HepG2 (cell line): Measurements from ENCODE around the gene OSBPL1A.

Experiments
- MYC ChIP-seq: sonication (generic); formaldehyde crosslinking; IDR thresholded peaks from 2 replicates; pipeline ENCODE4 v1.9.0; 2021; ENCODE audit warnings: missing genetic modification reagents, borderline replicate concordance
- NR2F2 ChIP-seq: IDR thresholded peaks from 2 replicates; pipeline ENCODE4 v1.6.1; 2012; ENCODE audit warnings: low read depth, inconsistent platforms, borderline replicate concordance
- PCBP1 ChIP-seq: fragments of 200-400 bp; formaldehyde crosslinking; IDR thresholded peaks from 2 replicates; pipeline ENCODE4 v1.6.1; 2017; ENCODE audit warnings: mild to moderate bottlenecking, low read depth, low read length, borderline replicate concordance
- PHF21A ChIP-seq: sonication (generic); formaldehyde crosslinking; IDR thresholded peaks from 2 replicates; pipeline ENCODE4 v1.5.0; 2020; ENCODE audit warnings: mild to moderate bottlenecking, missing genetic modification reagents
- POLR2A ChIP-seq, 2 experiments: IDR thresholded peaks; 2 replicates each; pipeline ENCODE4 v1.6.1; 2011; ENCODE audit warnings: low read depth in 2 of 2, low read length in 2 of 2, mild to moderate bottlenecking in 1 of 2, moderate library complexity in 1 of 2; ENCODE audit not compliant: insufficient read depth in 1 of 2
- POLR2AphosphoS5 ChIP-seq: IDR thresholded peaks from 2 replicates; pipeline ENCODE4 v1.6.1; 2012; ENCODE audit warnings: low read depth, low read length
- TARDBP ChIP-seq: sonication (generic); formaldehyde crosslinking; IDR thresholded peaks from 2 replicates; pipeline ENCODE4 v1.8.0; 2022; ENCODE audit warnings: mild to moderate bottlenecking, missing genetic modification reagents
- ZNF549 ChIP-seq: sonication (generic); formaldehyde crosslinking; IDR thresholded peaks from 2 replicates; pipeline ENCODE4 v1.5.0; 2020; ENCODE audit warnings: missing genetic modification reagents
- ZNF670 ChIP-seq: sonication (generic); formaldehyde crosslinking; IDR thresholded peaks from 2 replicates; pipeline ENCODE4 v1.8.0; 2022; ENCODE audit warnings: mild to moderate bottlenecking, missing genetic modification reagents, borderline replicate concordance
- TF ChIP-seq, protein P1 (sequence below): sonication (generic); formaldehyde crosslinking; IDR thresholded peaks from 2 replicates; pipeline ENCODE4 v1.5.0; 2020; ENCODE audit warnings: mild to moderate bottlenecking, missing genetic modification reagents, moderate library complexity
- TF ChIP-seq, protein P2 (sequence below): sonication (generic); formaldehyde crosslinking; IDR thresholded peaks from 2 replicates; pipeline ENCODE4 v1.4.0; 2020; ENCODE audit warnings: low read depth, mild to moderate bottlenecking, missing genetic modification reagents

DNA sequence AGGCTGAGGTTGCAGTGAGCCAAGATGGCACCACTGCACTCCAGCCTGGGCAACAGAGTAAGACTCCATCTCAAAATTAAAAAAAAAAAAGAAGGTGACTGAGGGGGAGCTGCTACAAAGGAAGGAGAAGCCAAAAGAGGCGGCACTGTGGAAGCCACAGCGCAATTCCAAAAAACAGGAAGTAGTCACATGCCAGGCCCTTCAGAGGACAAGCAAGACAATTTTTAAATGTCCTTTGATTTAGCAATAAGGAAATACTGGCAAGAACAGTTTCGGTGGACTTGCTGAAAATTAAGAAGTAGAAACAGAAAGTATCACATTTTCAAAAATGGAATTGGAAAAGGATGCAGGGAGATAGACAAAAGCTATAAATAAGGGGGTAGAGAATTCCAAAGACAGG lies 122.8 kb downstream of the OSBPL1A start:
- TF ChIP-seq ZNF549 (CRISPR knock-in tag) (no peak), PCBP1 (no peak), NR2F2 (no peak), TARDBP (CRISPR knock-in tag) (no peak), PHF21A (no peak), POLR2A (IDR thresholded peaks at IDR 0.05; ENCODE audit: insufficient read depth in 1 of 2, low read depth in 2 of 2, low read length in 2 of 2) (no peak), POLR2AphosphoS5 (no peak), ZNF670 (CRISPR knock-in tag) (no peak), MYC (no peak)
- TF ChIP-seq, protein P1, sequence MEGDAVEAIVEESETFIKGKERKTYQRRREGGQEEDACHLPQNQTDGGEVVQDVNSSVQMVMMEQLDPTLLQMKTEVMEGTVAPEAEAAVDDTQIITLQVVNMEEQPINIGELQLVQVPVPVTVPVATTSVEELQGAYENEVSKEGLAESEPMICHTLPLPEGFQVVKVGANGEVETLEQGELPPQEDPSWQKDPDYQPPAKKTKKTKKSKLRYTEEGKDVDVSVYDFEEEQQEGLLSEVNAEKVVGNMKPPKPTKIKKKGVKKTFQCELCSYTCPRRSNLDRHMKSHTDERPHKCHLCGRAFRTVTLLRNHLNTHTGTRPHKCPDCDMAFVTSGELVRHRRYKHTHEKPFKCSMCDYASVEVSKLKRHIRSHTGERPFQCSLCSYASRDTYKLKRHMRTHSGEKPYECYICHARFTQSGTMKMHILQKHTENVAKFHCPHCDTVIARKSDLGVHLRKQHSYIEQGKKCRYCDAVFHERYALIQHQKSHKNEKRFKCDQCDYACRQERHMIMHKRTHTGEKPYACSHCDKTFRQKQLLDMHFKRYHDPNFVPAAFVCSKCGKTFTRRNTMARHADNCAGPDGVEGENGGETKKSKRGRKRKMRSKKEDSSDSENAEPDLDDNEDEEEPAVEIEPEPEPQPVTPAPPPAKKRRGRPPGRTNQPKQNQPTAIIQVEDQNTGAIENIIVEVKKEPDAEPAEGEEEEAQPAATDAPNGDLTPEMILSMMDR (CRISPR knock-in tag): no peak
- TF ChIP-seq, protein P2, sequence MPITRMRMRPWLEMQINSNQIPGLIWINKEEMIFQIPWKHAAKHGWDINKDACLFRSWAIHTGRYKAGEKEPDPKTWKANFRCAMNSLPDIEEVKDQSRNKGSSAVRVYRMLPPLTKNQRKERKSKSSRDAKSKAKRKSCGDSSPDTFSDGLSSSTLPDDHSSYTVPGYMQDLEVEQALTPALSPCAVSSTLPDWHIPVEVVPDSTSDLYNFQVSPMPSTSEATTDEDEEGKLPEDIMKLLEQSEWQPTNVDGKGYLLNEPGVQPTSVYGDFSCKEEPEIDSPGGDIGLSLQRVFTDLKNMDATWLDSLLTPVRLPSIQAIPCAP (CRISPR knock-in tag): no peak
